Fibroblast of villous mesenchyme (primary cell): Measurements from ENCODE around the gene RASAL2. TPM values are rescaled to one million over a fixed set of nuclear protein-coding genes. Genes with fewer than 3 reads are reported as not detected.
A peak's percentile ranks its signal among the peaks of the same experiment; 100 is the strongest.

Source experiments
- DNase-seq: peaks from one replicate; pipeline ENCODE4 v3.0.0-alpha.2; 2010; ENCODE audit warnings: low read depth
- H3K4me3 ChIP-seq: 2 replicates; pipeline ENCODE4 v1.5.1; 2011; ENCODE audit warnings: low read depth, mild to moderate bottlenecking, low read length
- CTCF ChIP-seq: IDR thresholded peaks from 2 replicates; pipeline ENCODE4 v1.5.1; 2012; ENCODE audit warnings: low read depth, mild to moderate bottlenecking, low read length; ENCODE audit not compliant: insufficient read depth
- small RNA-seq: library from RNA; depleted of rRNA; stranded (forward); fragments of <200 nt; gene quantifications from one replicate; pipeline ENCODE3, GENCODE V24; 2012
- total RNA-seq: library from RNA; depleted of rRNA; stranded (reverse); fragments of >200 nt; gene quantifications from 2 replicates; pipeline ENCODE4 v1.2.3, GENCODE V29; 2012

RASAL2 gene
- total RNA-seq, 1 donor: 40.6 TPM

- TF ChIP-seq CTCF: no peak
- DNase-seq: no peak
- H3K4me3 ChIP-seq: no peak overlapping the region
Observed at GRCh38 chr1:178529364-178530036, 435.6 kb downstream of the RASAL2 start.

- peak; percentile 28 for DNase-seq
- no peak for TF ChIP-seq CTCF
- no peak overlapping the region for H3K4me3 ChIP-seq
Observed at GRCh38 chr1:178530037-178530402, 436.1 kb downstream of the RASAL2 start.

GRCh38 chr1:178530502-178530901, 436.6 kb downstream of the RASAL2 start:
- no peak overlapping the region for H3K4me3 ChIP-seq
- TF ChIP-seq CTCF: no peak
- no peak for DNase-seq

- DNase-seq: no peak
- no peak for TF ChIP-seq CTCF
- no peak overlapping the region for H3K4me3 ChIP-seq
Observed at GRCh38 chr1:178531887-178532286, 438.0 kb downstream of the RASAL2 start.

GRCh38 chr1:178532392-178532791, 438.5 kb downstream of the RASAL2 start:
- H3K4me3 ChIP-seq: no peak overlapping the region
- peak; percentile 90 for TF ChIP-seq CTCF
- peak; percentile 82 for DNase-seq

- DNase-seq: no peak
- H3K4me3 ChIP-seq: no peak overlapping the region
- TF ChIP-seq CTCF: no peak
Observed at GRCh38 chr1:178533121-178533946, 439.4 kb downstream of the RASAL2 start.

Small RNAs within 50 kb of the gene (small RNA-seq; reads per million reads assigned to genes)
- gene RF00017: not detected

Other genes starting within 250 kb of the RASAL2 start
- 1.3 and 1.6 TPM in 2 replicates for gene SEC16B, start 124.0 kb upstream of the RASAL2 start, total RNA-seq